ENCODE measurements around the gene SHISAL2A.

The SHISAL2A gene

GRCh38 chr1:52623812-52624211 lies 9.2 kb upstream of the SHISAL2A start:
- no peak for DNase-seq

GRCh38 chr1:52627028-52627427 lies 5.9 kb upstream of the SHISAL2A start:
- no peak for DNase-seq

GRCh38 chr1:52628614-52629324 lies 4.2 kb upstream of the SHISAL2A start:
- no peak for DNase-seq

GRCh38 chr1:52629325-52629643 lies 3.7 kb upstream of the SHISAL2A start:
- DNase-seq: no peak

- DNase-seq: no peak
Measured at GRCh38 chr1:52629667-52630066, 3.3 kb upstream of the SHISAL2A start.

- DNase-seq: no peak
Measured at GRCh38 chr1:52631759-52632331, 1.1 kb upstream of the SHISAL2A start.

- peak; percentile 29 for DNase-seq
Measured at GRCh38 chr1:52633291-52633754, 355 bp downstream of the SHISAL2A start.

- DNase-seq: no peak
Measured at GRCh38 chr1:52634111-52634510, 1.1 kb downstream of the SHISAL2A start.

- no peak for DNase-seq
Measured at GRCh38 chr1:52635321-52636089, 2.5 kb downstream of the SHISAL2A start.

GRCh38 chr1:52636721-52637695 lies 4.0 kb downstream of the SHISAL2A start:
- DNase-seq: peak; percentile 61

- DNase-seq: no peak
Measured at GRCh38 chr1:52637946-52638345, 5.0 kb downstream of the SHISAL2A start.

GRCh38 chr1:52640697-52641096 lies 7.7 kb downstream of the SHISAL2A start:
- DNase-seq: no peak

GRCh38 chr1:52641307-52641706 lies 8.3 kb downstream of the SHISAL2A start:
- DNase-seq: no peak

- no peak for DNase-seq
Measured at GRCh38 chr1:52645261-52645660, 12.3 kb downstream of the SHISAL2A start.

GRCh38 chr1:52651904-52652303 lies 18.9 kb downstream of the SHISAL2A start:
- DNase-seq: no peak

- no peak for DNase-seq
Measured at GRCh38 chr1:52653207-52653849, 20.4 kb downstream of the SHISAL2A start.

- DNase-seq: no peak
Measured at GRCh38 chr1:52654063-52654462, 21.1 kb downstream of the SHISAL2A start.

GRCh38 chr1:52657702-52658101 lies 24.7 kb downstream of the SHISAL2A start:
- no peak for DNase-seq

- no peak for DNase-seq
Measured at GRCh38 chr1:52658795-52659194, 25.8 kb downstream of the SHISAL2A start.

GRCh38 chr1:52659356-52659755 lies 26.4 kb downstream of the SHISAL2A start:
- DNase-seq: no peak

GRCh38 chr1:52659851-52660596 lies 27.1 kb downstream of the SHISAL2A start:
- no peak for DNase-seq

- DNase-seq: no peak
Measured at GRCh38 chr1:52660807-52661206, 27.8 kb downstream of the SHISAL2A start.
